Measurements from ENCODE around the gene PFKM. TPM values are rescaled to one million over a fixed set of nuclear protein-coding genes. Genes with fewer than 3 reads are reported as not detected.

Gene PFKM
- total RNA-seq, 2 experiments from 2014 or later: 20.6 to 22.7 TPM

GRCh38 chr12:48192861-48193260, 73.7 kb downstream of the PFKM start:
- no peak overlapping the region for H3K4me3 Mint-ChIP-seq
- ChIA-PET POLR2A (no interaction called here), CTCF (interaction anchor here (1.3 to 1.4 kb wide), 2 partner anchors 10 to 43 kb away, joined by 3 to 9 read pairs; partner anchors contain the start of gene CCDC184)
- ATAC-seq: no peak
- H3K4me1 Mint-ChIP-seq (ENCODE audit: low read depth): peaks cover 7% of the 10 kb centered on the region
- no peaks in the 10 kb centered on the region for H3K9me3 Mint-ChIP-seq (ENCODE audit: insufficient read depth)
- DNase-seq: no peak
- H3K36me3 Mint-ChIP-seq (ENCODE audit: low read depth): no peaks in the 10 kb centered on the region
- no peak overlapping the region for H3K27ac Mint-ChIP-seq
- H3K27me3 Mint-ChIP-seq (ENCODE audit: low read depth): peaks cover 40% of the 10 kb centered on the region

GRCh38 chr12:48193623-48194022, 74.5 kb downstream of the PFKM start:
- Mint-ChIP-seq H3K9me3 (ENCODE audit: insufficient read depth) (no peaks in the 10 kb centered on the region), H3K4me3 (no peak overlapping the region), H3K36me3 (ENCODE audit: low read depth) (peaks cover 2% of the 10 kb centered on the region), H3K27ac (no peak overlapping the region), H3K4me1 (ENCODE audit: low read depth) (peaks cover 7% of the 10 kb centered on the region), H3K27me3 (ENCODE audit: low read depth) (peaks cover 34% of the 10 kb centered on the region)
- ChIA-PET POLR2A (no interaction called here), CTCF (interaction anchor here (0.7 to 1.4 kb wide), 2 partner anchors 11 to 349 kb away, joined by 3 to 9 read pairs; partner anchors contain the start of gene CCDC184)
- no peak for DNase-seq
- no peak for ATAC-seq

GRCh38 chr12:48194799-48195201, 75.6 kb downstream of the PFKM start:
- H3K4me1 Mint-ChIP-seq (ENCODE audit: low read depth): peaks cover 13% of the 10 kb centered on the region
- DNase-seq: no peak
- no peak for ATAC-seq
- CTCF ChIA-PET: interaction anchor here (0.8 to 1.3 kb wide), 2 partner anchors 12 to 37 kb away, joined by 3 read pairs; partner anchors contain the start of genes ASB8 and CCDC184
- no peak overlapping the region for H3K27ac Mint-ChIP-seq
- peaks cover 34% of the 10 kb centered on the region for H3K27me3 Mint-ChIP-seq (ENCODE audit: low read depth)
- H3K36me3 Mint-ChIP-seq (ENCODE audit: low read depth): peaks cover 4% of the 10 kb centered on the region
- POLR2A ChIA-PET: no interaction called here
- no peaks in the 10 kb centered on the region for H3K9me3 Mint-ChIP-seq (ENCODE audit: insufficient read depth)
- no peak overlapping the region for H3K4me3 Mint-ChIP-seq

Small RNA genes within 50 kb of the gene (microRNA-seq; reads per million reads assigned to microRNA genes)
- gene MIR6505: 2.3 reads per million

Other genes with a start within 250 kb of the PFKM start
- 10 to 100 TPM; 13.2 to 14.5 TPM for gene VDR, start 214.4 kb upstream of the PFKM start, total RNA-seq
- 100 to 1,000 TPM; 139 to 140 TPM for gene TMEM106C, start 155.8 kb upstream of the PFKM start, total RNA-seq
- not detected for gene COL2A1, start 114.9 kb upstream of the PFKM start, total RNA-seq
- 10 to 100 TPM; 45.6 to 50.1 TPM for gene SENP1, start 13.3 kb upstream of the PFKM start, total RNA-seq
- gene ASB8, start 38.2 kb downstream of the PFKM start, total RNA-seq: 10 to 100 TPM; 37.9 to 47.2 TPM
- 1 to 10 TPM; 1.4 to 1.5 TPM for gene CCDC184, start 64.3 kb downstream of the PFKM start, total RNA-seq
- not detected for gene OR10AD1, start 83.9 kb downstream of the PFKM start, total RNA-seq
- 10 to 100 TPM; 10.6 to 14.1 TPM for gene ZNF641, start 231.6 kb downstream of the PFKM start, total RNA-seq

Measured in activated CD8-positive, alpha-beta T cell treated with anti-CD3 and anti-CD28 coated beads, Interleukin-2, amount 10 ng/mL, durations not matched to agents 7 days and 5 days (primary cell).